Measurements from ENCODE around the gene CGN.

Gene CGN

DNA sequence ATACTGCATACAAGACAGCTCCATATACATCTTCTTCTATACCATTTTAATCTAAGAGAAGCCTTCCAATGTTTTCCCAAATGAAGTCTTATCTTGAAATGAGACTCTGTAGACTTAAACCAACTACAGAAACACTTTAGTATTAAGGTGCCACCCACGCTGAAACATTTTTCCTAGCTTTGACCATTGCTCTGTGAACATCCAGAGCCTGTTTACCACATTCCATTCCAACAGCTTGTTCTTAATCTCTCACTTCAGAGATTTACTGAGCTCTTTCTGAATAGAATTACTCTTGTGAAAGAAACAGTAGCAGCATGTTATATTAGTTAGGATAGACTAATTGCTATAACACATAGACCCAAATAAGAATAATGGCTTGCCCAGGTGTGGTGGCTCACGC, 32.3 kb upstream of the CGN start:
- Histone ChIP-seq H3K9me3 (ENCODE audit: control insufficient read depth in 2 of 2, low read length in 2 of 2) (peaks cover 0 to 3% of the 10 kb centered on the region in 2 donors), H3K4me1 (ENCODE audit: control insufficient read depth, insufficient read depth, low read length) (no peaks in the 10 kb centered on the region), H3K27ac (ENCODE audit: low read length) (no peak overlapping the region), H3K27me3 (ENCODE audit: control insufficient read depth in 1 of 2, insufficient read depth in 2 of 2, low read length in 2 of 2) (no peaks in the 10 kb centered on the region), H3K4me3 (ENCODE audit: low read length in 2 of 2) (no peak overlapping the region), H3K9ac (ENCODE audit: low read length in 2 of 2) (no peak overlapping the region), H3K36me3 (ENCODE audit: control insufficient read depth in 2 of 2, insufficient read depth in 2 of 2, low read length in 2 of 2) (no peaks in the 10 kb centered on the region)

DNA sequence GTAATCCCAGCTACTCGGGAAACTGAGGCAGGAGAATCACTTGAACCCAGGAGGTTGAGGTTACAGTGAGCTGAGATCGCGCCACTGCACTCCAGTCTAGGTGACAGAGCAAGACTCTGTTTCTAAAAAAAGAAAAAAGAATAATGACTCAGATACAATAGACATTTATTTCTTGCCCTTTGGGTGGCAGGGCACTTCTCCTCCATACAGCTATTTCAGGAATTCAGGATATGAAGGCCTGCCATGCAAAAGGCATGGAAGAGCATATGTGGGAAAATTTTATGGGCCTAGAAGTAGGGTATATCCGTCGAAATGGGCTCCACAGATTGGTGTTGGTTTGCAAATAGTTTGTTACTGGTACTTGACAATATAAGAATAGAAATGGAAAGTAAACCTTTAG, 31.7 kb upstream of the CGN start:
- H3K27ac ChIP-seq (ENCODE audit: low read length), result no peak overlapping the region
- H3K4me3 ChIP-seq (ENCODE audit: low read length in 2 of 2), result no peak overlapping the region
- H3K36me3 ChIP-seq (ENCODE audit: control insufficient read depth in 2 of 2, insufficient read depth in 2 of 2, low read length in 2 of 2), result no peaks in the 10 kb centered on the region
- H3K27me3 ChIP-seq (ENCODE audit: control insufficient read depth in 1 of 2, insufficient read depth in 2 of 2, low read length in 2 of 2), result no peaks in the 10 kb centered on the region
- H3K9ac ChIP-seq (ENCODE audit: low read length in 2 of 2), result no peak overlapping the region
- peaks cover 0 to 3% of the 10 kb centered on the region in 2 donors for H3K9me3 ChIP-seq (ENCODE audit: control insufficient read depth in 2 of 2, low read length in 2 of 2)
- H3K4me1 ChIP-seq (ENCODE audit: control insufficient read depth, insufficient read depth, low read length), result no peaks in the 10 kb centered on the region

GRCh38 chr1:151482017-151482416, 29.2 kb upstream of the CGN start:
- no peaks in the 10 kb centered on the region for H3K36me3 ChIP-seq (ENCODE audit: control insufficient read depth in 2 of 2, insufficient read depth in 2 of 2, low read length in 2 of 2)
- H3K4me1 ChIP-seq (ENCODE audit: control insufficient read depth, insufficient read depth, low read length), result no peaks in the 10 kb centered on the region
- H3K27me3 ChIP-seq (ENCODE audit: control insufficient read depth in 1 of 2, insufficient read depth in 2 of 2, low read length in 2 of 2), result no peaks in the 10 kb centered on the region
- peaks cover 0 to 3% of the 10 kb centered on the region in 2 donors for H3K9me3 ChIP-seq (ENCODE audit: control insufficient read depth in 2 of 2, low read length in 2 of 2)
- no peak overlapping the region for H3K4me3 ChIP-seq (ENCODE audit: low read length in 2 of 2)
- H3K9ac ChIP-seq (ENCODE audit: low read length in 2 of 2), result no peak overlapping the region
- H3K27ac ChIP-seq (ENCODE audit: low read length), result no peak overlapping the region

- Histone ChIP-seq H3K9ac (ENCODE audit: low read length in 2 of 2) (no peak overlapping the region), H3K4me1 (ENCODE audit: control insufficient read depth, insufficient read depth, low read length) (no peaks in the 10 kb centered on the region), H3K27ac (ENCODE audit: low read length) (no peak overlapping the region), H3K36me3 (ENCODE audit: control insufficient read depth in 2 of 2, insufficient read depth in 2 of 2, low read length in 2 of 2) (no peaks in the 10 kb centered on the region), H3K4me3 (ENCODE audit: low read length in 2 of 2) (no peak overlapping the region), H3K27me3 (ENCODE audit: control insufficient read depth in 1 of 2, insufficient read depth in 2 of 2, low read length in 2 of 2) (no peaks in the 10 kb centered on the region), H3K9me3 (ENCODE audit: control insufficient read depth in 2 of 2, low read length in 2 of 2) (peaks cover 0 to 3% of the 10 kb centered on the region in 2 donors)
These were observed 25.4 kb upstream of the CGN start for GRCh38 chr1:151485685-151486255.

- Histone ChIP-seq H3K9ac (ENCODE audit: low read length in 2 of 2) (no peak overlapping the region), H3K27ac (ENCODE audit: low read length) (no peak overlapping the region), H3K9me3 (ENCODE audit: control insufficient read depth in 2 of 2, low read length in 2 of 2) (peaks cover 0 to 3% of the 10 kb centered on the region in 2 donors), H3K27me3 (ENCODE audit: control insufficient read depth in 1 of 2, insufficient read depth in 2 of 2, low read length in 2 of 2) (no peaks in the 10 kb centered on the region), H3K36me3 (ENCODE audit: control insufficient read depth in 2 of 2, insufficient read depth in 2 of 2, low read length in 2 of 2) (no peaks in the 10 kb centered on the region), H3K4me1 (ENCODE audit: control insufficient read depth, insufficient read depth, low read length) (no peaks in the 10 kb centered on the region), H3K4me3 (ENCODE audit: low read length in 2 of 2) (no peak overlapping the region)
These were observed 24.6 kb upstream of the CGN start for GRCh38 chr1:151486557-151486956.

DNA sequence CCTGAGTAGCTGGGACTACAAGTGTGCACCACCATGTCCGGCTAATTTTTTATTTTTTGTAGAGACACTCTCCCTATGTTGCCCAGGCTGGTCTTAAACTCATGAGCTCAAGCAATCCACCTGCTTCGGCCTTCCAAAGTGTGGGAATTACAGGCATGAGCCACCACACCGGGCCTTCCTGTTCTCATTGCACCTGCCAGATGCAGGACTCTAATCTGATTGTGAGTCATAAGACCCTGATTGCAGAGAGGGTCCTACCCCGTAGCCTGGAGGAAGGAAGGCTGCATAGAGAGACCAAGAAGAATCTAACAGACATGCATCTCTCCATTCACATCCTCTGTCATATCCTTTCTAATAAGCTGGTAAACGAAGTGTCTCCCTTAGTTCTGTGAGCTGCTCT, 19.5 kb upstream of the CGN start:
- no peak overlapping the region for H3K4me3 ChIP-seq (ENCODE audit: low read length in 2 of 2)
- H3K27me3 ChIP-seq (ENCODE audit: control insufficient read depth in 1 of 2, insufficient read depth in 2 of 2, low read length in 2 of 2), result no peaks in the 10 kb centered on the region
- H3K4me1 ChIP-seq (ENCODE audit: control insufficient read depth, insufficient read depth, low read length), result no peaks in the 10 kb centered on the region
- H3K27ac ChIP-seq (ENCODE audit: low read length), result no peak overlapping the region
- H3K9ac ChIP-seq (ENCODE audit: low read length in 2 of 2), result no peak overlapping the region
- no peaks in the 10 kb centered on the region for H3K36me3 ChIP-seq (ENCODE audit: control insufficient read depth in 2 of 2, insufficient read depth in 2 of 2, low read length in 2 of 2)
- no peaks in the 10 kb centered on the region for H3K9me3 ChIP-seq (ENCODE audit: control insufficient read depth in 2 of 2, low read length in 2 of 2)

GRCh38 chr1:151492120-151492519, 19.1 kb upstream of the CGN start:
- Histone ChIP-seq H3K27me3 (ENCODE audit: control insufficient read depth in 1 of 2, insufficient read depth in 2 of 2, low read length in 2 of 2) (no peaks in the 10 kb centered on the region), H3K36me3 (ENCODE audit: control insufficient read depth in 2 of 2, insufficient read depth in 2 of 2, low read length in 2 of 2) (no peaks in the 10 kb centered on the region), H3K9ac (ENCODE audit: low read length in 2 of 2) (no peak overlapping the region), H3K4me1 (ENCODE audit: control insufficient read depth, insufficient read depth, low read length) (no peaks in the 10 kb centered on the region), H3K4me3 (ENCODE audit: low read length in 2 of 2) (no peak overlapping the region), H3K27ac (ENCODE audit: low read length) (no peak overlapping the region), H3K9me3 (ENCODE audit: control insufficient read depth in 2 of 2, low read length in 2 of 2) (no peaks in the 10 kb centered on the region)

GRCh38 chr1:151493042-151493441, 18.1 kb upstream of the CGN start:
- no peaks in the 10 kb centered on the region for H3K4me1 ChIP-seq (ENCODE audit: control insufficient read depth, insufficient read depth, low read length)
- H3K36me3 ChIP-seq (ENCODE audit: control insufficient read depth in 2 of 2, insufficient read depth in 2 of 2, low read length in 2 of 2), result no peaks in the 10 kb centered on the region
- H3K9me3 ChIP-seq (ENCODE audit: control insufficient read depth in 2 of 2, low read length in 2 of 2), result no peaks in the 10 kb centered on the region
- H3K4me3 ChIP-seq (ENCODE audit: low read length in 2 of 2), result no peak overlapping the region
- H3K27me3 ChIP-seq (ENCODE audit: control insufficient read depth in 1 of 2, insufficient read depth in 2 of 2, low read length in 2 of 2), result no peaks in the 10 kb centered on the region
- H3K9ac ChIP-seq (ENCODE audit: low read length in 2 of 2), result no peak overlapping the region
- H3K27ac ChIP-seq (ENCODE audit: low read length), result no peak overlapping the region

DNA sequence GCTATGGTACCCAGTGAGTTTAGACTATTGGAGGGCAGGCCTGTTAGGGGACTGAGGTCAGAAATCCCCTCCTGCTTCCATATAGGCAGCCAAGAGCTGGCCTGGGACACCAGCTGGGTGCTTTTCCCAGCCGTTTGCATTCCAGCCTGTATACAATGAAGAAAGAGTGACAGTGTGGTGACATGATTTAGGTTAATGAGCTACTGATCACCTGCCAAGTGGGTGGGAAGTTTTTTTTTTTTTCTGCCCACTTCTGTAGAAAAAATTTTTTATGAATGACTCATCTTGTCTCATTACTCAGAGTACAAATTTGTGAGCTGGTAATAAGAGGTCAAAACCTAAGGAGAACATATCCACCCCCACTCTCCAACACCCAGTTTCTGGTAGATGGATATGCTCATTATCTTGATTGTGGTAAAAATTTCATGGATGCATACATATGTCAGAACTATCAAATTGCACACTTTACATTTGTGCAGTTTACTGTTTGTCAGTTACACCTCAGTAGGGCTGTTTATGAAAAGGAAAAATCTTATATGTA, 16.4 kb upstream of the CGN start:
- Histone ChIP-seq H3K9me3 (ENCODE audit: control insufficient read depth in 2 of 2, low read length in 2 of 2) (no peaks in the 10 kb centered on the region), H3K9ac (ENCODE audit: low read length in 2 of 2) (no peak overlapping the region), H3K36me3 (ENCODE audit: control insufficient read depth in 2 of 2, insufficient read depth in 2 of 2, low read length in 2 of 2) (no peaks in the 10 kb centered on the region), H3K27ac (ENCODE audit: low read length) (no peak overlapping the region), H3K4me3 (ENCODE audit: low read length in 2 of 2) (no peak overlapping the region), H3K4me1 (ENCODE audit: control insufficient read depth, insufficient read depth, low read length) (no peaks in the 10 kb centered on the region), H3K27me3 (ENCODE audit: control insufficient read depth in 1 of 2, insufficient read depth in 2 of 2, low read length in 2 of 2) (no peaks in the 10 kb centered on the region)

DNA sequence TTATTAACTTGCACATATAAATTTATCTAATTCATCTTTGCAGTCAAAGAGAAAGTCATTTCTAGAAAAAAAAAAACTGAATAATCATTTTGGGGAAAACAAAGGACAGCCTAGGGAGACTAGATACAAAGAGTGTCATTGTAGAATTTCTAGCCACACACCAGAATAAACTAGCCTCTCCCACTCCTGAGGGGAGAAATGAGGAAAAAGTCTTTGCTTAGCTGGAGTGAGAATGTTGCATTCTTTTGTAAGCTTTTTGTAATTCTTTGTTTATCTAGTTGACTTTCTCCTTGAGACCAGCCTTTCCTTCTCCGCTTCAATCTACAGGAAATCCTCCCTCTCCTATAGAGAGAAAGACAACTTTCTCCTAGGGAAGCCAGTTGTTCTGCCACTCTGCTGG, 15.9 kb upstream of the CGN start:
- H3K9ac ChIP-seq (ENCODE audit: low read length in 2 of 2), result no peak overlapping the region

GRCh38 chr1:151499365-151499764, 11.8 kb upstream of the CGN start:
- no peak overlapping the region for H3K27ac ChIP-seq (ENCODE audit: low read length)
- no peaks in the 10 kb centered on the region for H3K4me1 ChIP-seq (ENCODE audit: control insufficient read depth, insufficient read depth, low read length)
- no peaks in the 10 kb centered on the region for H3K27me3 ChIP-seq (ENCODE audit: control insufficient read depth in 1 of 2, insufficient read depth in 2 of 2, low read length in 2 of 2)
- no peaks in the 10 kb centered on the region for H3K36me3 ChIP-seq (ENCODE audit: control insufficient read depth in 2 of 2, insufficient read depth in 2 of 2, low read length in 2 of 2)
- H3K9ac ChIP-seq (ENCODE audit: low read length in 2 of 2), result no peak overlapping the region
- H3K9me3 ChIP-seq (ENCODE audit: control insufficient read depth in 2 of 2, low read length in 2 of 2), result no peaks in the 10 kb centered on the region
- H3K4me3 ChIP-seq (ENCODE audit: low read length in 2 of 2), result no peak overlapping the region

More for the DNA sequence above, 15.9 kb upstream of the CGN start:
- Histone ChIP-seq H3K4me3 (ENCODE audit: low read length in 2 of 2) (no peak overlapping the region), H3K27ac (ENCODE audit: low read length) (no peak overlapping the region), H3K9me3 (ENCODE audit: control insufficient read depth in 2 of 2, low read length in 2 of 2) (no peaks in the 10 kb centered on the region), H3K36me3 (ENCODE audit: control insufficient read depth in 2 of 2, insufficient read depth in 2 of 2, low read length in 2 of 2) (no peaks in the 10 kb centered on the region), H3K27me3 (ENCODE audit: control insufficient read depth in 1 of 2, insufficient read depth in 2 of 2, low read length in 2 of 2) (no peaks in the 10 kb centered on the region), H3K4me1 (ENCODE audit: control insufficient read depth, insufficient read depth, low read length) (no peaks in the 10 kb centered on the region)

Data from stomach smooth muscle (tissue), 2 donors.